Ishikawa (cell line): ENCODE data around the gene MYO7B.

ENCODE experiments used
- CREB1 ChIP-seq: IDR thresholded peaks from 2 replicates; pipeline ENCODE4 v1.6.1; 2012; ENCODE audit warnings: low read depth
- EGR1 ChIP-seq: IDR thresholded peaks from 2 replicates; pipeline ENCODE4 v1.6.1; 2012
- EP300 ChIP-seq: IDR thresholded peaks from 2 replicates; pipeline ENCODE4 v1.6.1; 2012; ENCODE audit warnings: borderline replicate concordance
- FOXM1 ChIP-seq: IDR thresholded peaks from 2 replicates; pipeline ENCODE4 v1.6.1; 2012; ENCODE audit warnings: low read depth, borderline replicate concordance
- NFIC ChIP-seq: IDR thresholded peaks from 2 replicates; pipeline ENCODE4 v1.6.1; 2012
- RAD21 ChIP-seq: IDR thresholded peaks from 2 replicates; pipeline ENCODE4 v1.6.1; 2012; ENCODE audit warnings: low read depth
- YY1 ChIP-seq: IDR thresholded peaks from 2 replicates; pipeline ENCODE4 v1.6.1; 2012; ENCODE audit warnings: low read depth
- ZBTB7A ChIP-seq: IDR thresholded peaks from 2 replicates; pipeline ENCODE4 v1.6.1; 2012; ENCODE audit warnings: low read depth
- TF ChIP-seq, protein P1 (sequence below): IDR thresholded peaks from 2 replicates; pipeline ENCODE4 v1.6.1; 2012
- TF ChIP-seq, protein P2 (sequence below): IDR thresholded peaks from 2 replicates; pipeline ENCODE4 v1.6.1; 2012; ENCODE audit warnings: low read depth, mild to moderate bottlenecking

DNA sequence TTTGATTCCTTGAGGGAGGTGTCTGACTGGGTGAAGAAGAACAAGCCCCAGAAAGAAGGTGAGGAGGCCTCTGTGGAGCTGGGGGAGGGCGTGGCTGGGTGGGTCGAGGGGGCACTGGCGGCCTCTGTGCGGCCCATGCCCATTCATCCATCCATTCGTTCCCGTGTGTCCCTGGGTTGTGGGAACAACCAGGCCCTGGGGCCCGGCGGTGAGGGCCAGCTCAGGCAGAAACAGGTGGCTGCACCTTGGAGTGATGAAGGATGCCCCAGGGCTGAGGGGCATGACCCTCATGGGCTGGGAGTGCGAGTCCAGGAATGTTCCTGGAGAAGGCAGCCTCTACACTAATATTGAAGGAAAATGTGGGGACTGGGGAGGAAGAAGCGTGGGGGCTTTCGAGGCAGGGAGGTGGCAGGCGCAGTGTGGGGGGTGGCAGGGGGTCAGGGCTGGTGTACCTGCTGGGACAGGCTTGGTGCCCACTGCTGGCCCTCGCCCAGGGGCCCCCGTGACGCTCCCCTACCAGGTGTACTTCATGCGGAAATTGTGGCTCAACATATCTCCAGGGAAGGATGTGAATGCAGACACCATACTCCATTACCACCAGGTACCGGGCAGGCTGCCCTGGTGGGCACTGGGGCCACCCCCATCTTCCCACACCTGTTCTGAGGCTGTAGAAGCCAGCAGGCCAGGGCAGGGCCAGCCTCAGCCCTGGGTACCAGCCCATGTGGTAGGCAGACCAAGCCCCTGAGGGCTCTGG lies 99.3 kb downstream of the MYO7B start:
- TF ChIP-seq YY1 (no peak), FOXM1 (no peak), EGR1 (no peak), ZBTB7A (no peak), EP300 (no peak), RAD21 (no peak), NFIC (no peak), CREB1 (no peak)
- TF ChIP-seq, protein P1, sequence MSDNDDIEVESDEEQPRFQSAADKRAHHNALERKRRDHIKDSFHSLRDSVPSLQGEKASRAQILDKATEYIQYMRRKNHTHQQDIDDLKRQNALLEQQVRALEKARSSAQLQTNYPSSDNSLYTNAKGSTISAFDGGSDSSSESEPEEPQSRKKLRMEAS, result no peak
- TF ChIP-seq, protein P2, sequence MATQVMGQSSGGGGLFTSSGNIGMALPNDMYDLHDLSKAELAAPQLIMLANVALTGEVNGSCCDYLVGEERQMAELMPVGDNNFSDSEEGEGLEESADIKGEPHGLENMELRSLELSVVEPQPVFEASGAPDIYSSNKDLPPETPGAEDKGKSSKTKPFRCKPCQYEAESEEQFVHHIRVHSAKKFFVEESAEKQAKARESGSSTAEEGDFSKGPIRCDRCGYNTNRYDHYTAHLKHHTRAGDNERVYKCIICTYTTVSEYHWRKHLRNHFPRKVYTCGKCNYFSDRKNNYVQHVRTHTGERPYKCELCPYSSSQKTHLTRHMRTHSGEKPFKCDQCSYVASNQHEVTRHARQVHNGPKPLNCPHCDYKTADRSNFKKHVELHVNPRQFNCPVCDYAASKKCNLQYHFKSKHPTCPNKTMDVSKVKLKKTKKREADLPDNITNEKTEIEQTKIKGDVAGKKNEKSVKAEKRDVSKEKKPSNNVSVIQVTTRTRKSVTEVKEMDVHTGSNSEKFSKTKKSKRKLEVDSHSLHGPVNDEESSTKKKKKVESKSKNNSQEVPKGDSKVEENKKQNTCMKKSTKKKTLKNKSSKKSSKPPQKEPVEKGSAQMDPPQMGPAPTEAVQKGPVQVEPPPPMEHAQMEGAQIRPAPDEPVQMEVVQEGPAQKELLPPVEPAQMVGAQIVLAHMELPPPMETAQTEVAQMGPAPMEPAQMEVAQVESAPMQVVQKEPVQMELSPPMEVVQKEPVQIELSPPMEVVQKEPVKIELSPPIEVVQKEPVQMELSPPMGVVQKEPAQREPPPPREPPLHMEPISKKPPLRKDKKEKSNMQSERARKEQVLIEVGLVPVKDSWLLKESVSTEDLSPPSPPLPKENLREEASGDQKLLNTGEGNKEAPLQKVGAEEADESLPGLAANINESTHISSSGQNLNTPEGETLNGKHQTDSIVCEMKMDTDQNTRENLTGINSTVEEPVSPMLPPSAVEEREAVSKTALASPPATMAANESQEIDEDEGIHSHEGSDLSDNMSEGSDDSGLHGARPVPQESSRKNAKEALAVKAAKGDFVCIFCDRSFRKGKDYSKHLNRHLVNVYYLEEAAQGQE, result no peak
